ENCODE results near the gene PSMC3IP.

PSMC3IP gene

GRCh38 chr17:42538482-42538881, 39.0 kb downstream of the PSMC3IP start:
- ChIA-PET POLR2A (interaction anchor here (1.3 kb wide), 1 partner anchor 19 kb away, joined by 3 read pairs; no protein-coding TSS in a partner anchor), CTCF (interaction anchor here (0.6 to 1.0 kb wide), 4 partner anchors 9 to 695 kb away, joined by 3 to 4 read pairs (median 4); no protein-coding TSS in a partner anchor)
- Histone ChIP-seq H3K4me3 (ENCODE audit: low read depth, low read length) (no peak overlapping the region), H3K36me3 (ENCODE audit: control insufficient read depth in 2 of 2, insufficient read depth in 1 of 2, low read length in 2 of 2) (peaks cover 17 to 47% of the 10 kb centered on the region in 2 experiments; a peak in 2 of 3 replicates), H3K9me3 (ENCODE audit: control insufficient read depth, insufficient read depth, low read depth, low read length) (no peaks in the 10 kb centered on the region), H3K4me1 (ENCODE audit: control insufficient read depth, insufficient read depth, low read length) (peaks cover 10% of the 10 kb centered on the region), H3K27ac (ENCODE audit: extremely low read depth, low read depth, low read length) (no peak overlapping the region)
- TF ChIP-seq ZNF785 (tag by site-specific recombination; IDR thresholded peaks at IDR 0.05) = no peak
- no peak for TF ChIP-seq TSHZ1 (tag by site-specific recombination; IDR thresholded peaks at IDR 0.05; ENCODE audit: borderline replicate concordance)
- no peak for TF ChIP-seq ZNF335 (tag by site-specific recombination; conservative IDR thresholded peaks at IDR 0.05)
- TF ChIP-seq GLIS2 (tag by site-specific recombination; IDR thresholded peaks at IDR 0.05) = no peak
- no peak for TF ChIP-seq ZNF791 (tag by site-specific recombination; IDR thresholded peaks at IDR 0.05)
- no peak for TF ChIP-seq PRDM2 (tag by site-specific recombination; IDR thresholded peaks at IDR 0.05; ENCODE audit: borderline replicate concordance)
- TF ChIP-seq ZNF2 (tag by site-specific recombination; IDR thresholded peaks at IDR 0.05) = no peak
- TF ChIP-seq ZNF792 (tag by site-specific recombination; IDR thresholded peaks at IDR 0.05) = no peak
- TF ChIP-seq ZNF664 (tag by site-specific recombination; IDR thresholded peaks at IDR 0.05) = no peak
- TF ChIP-seq ZNF354C (tag by site-specific recombination; IDR thresholded peaks at IDR 0.05; ENCODE audit: borderline replicate concordance, low read depth) = no peak
- TF ChIP-seq ZBTB1 (tag by site-specific recombination; IDR thresholded peaks at IDR 0.05) = no peak
- no peak for TF ChIP-seq ZNF529 (tag by site-specific recombination; IDR thresholded peaks at IDR 0.05; ENCODE audit: insufficient replicate concordance)
- TF ChIP-seq KLF1 (tag by site-specific recombination; IDR thresholded peaks at IDR 0.05) = no peak
- TF ChIP-seq ZNF747 (tag by site-specific recombination; IDR thresholded peaks at IDR 0.05) = no peak

- ChIA-PET POLR2A (interaction anchor here (1.3 to 2.7 kb wide), 2 partner anchors 10 to 18 kb away, joined by 3 to 20 read pairs; no protein-coding TSS in a partner anchor), CTCF (interaction anchor here (0.6 to 4.1 kb wide), 5 partner anchors 9 to 695 kb away, joined by 3 to 19 read pairs (median 4); no protein-coding TSS in a partner anchor)
- Histone ChIP-seq H3K4me1 (ENCODE audit: control insufficient read depth, insufficient read depth, low read length) (peaks cover 10% of the 10 kb centered on the region), H3K27ac (ENCODE audit: extremely low read depth, low read depth, low read length) (no peak overlapping the region), H3K4me3 (ENCODE audit: low read depth, low read length) (no peak overlapping the region), H3K36me3 (ENCODE audit: control insufficient read depth in 2 of 2, insufficient read depth in 1 of 2, low read length in 2 of 2) (peaks cover 17 to 41% of the 10 kb centered on the region in 2 experiments; a peak in 2 of 3 replicates), H3K9me3 (ENCODE audit: control insufficient read depth, insufficient read depth, low read depth, low read length) (no peaks in the 10 kb centered on the region)
- TF ChIP-seq ZNF24 (tag by site-specific recombination; IDR thresholded peaks at IDR 0.05) = 0 out of 2 replicates have a peak, but pooled peaks have one; percentile 23
- TF ChIP-seq ZNF341 (tag by site-specific recombination; IDR thresholded peaks at IDR 0.05; ENCODE audit: low read depth) = no peak
- no peak for TF ChIP-seq PRDM4 (tag by site-specific recombination; IDR thresholded peaks at IDR 0.05)
- TF ChIP-seq ZBTB26 (tag by site-specific recombination; optimal IDR thresholded peaks at IDR 0.05) = no peak
Observed at GRCh38 chr17:42537826-42538451, 39.6 kb downstream of the PSMC3IP start.
